ENCODE data around the gene ADCY3.
"Not testable (repeated sequence)": the region's sequence is repeated elsewhere in the genome, so short reads cannot be mapped to it uniquely, and the experiment has no call there.

ADCY3 gene

DNA sequence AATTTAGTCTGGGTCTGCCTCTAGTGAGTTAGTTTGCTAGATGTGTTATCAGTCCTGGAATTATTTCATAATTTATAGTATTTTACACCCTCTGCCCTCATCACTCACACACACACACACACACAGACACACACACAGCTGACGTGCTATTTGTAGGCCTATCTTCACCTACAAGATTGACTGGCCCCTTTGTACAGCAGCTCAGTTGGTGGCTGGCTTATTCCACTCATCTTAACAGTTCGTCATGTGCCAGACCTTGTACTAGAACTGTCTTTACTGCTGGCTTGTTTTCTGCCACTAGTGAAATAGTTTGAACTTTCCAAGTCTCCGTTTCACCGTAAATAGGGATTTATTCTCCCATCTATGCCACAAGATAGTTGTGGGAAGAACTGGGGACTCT is 105.5 kb downstream of the ADCY3 start:
- no peak for DNase-seq (ENCODE audit: extremely low read depth, low read depth)
- TF ChIP-seq, protein P1, sequence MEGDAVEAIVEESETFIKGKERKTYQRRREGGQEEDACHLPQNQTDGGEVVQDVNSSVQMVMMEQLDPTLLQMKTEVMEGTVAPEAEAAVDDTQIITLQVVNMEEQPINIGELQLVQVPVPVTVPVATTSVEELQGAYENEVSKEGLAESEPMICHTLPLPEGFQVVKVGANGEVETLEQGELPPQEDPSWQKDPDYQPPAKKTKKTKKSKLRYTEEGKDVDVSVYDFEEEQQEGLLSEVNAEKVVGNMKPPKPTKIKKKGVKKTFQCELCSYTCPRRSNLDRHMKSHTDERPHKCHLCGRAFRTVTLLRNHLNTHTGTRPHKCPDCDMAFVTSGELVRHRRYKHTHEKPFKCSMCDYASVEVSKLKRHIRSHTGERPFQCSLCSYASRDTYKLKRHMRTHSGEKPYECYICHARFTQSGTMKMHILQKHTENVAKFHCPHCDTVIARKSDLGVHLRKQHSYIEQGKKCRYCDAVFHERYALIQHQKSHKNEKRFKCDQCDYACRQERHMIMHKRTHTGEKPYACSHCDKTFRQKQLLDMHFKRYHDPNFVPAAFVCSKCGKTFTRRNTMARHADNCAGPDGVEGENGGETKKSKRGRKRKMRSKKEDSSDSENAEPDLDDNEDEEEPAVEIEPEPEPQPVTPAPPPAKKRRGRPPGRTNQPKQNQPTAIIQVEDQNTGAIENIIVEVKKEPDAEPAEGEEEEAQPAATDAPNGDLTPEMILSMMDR (IDR thresholded peaks at IDR 0.05; ENCODE audit: low read depth, low read length), result no peak

GRCh38 chr2:24813691-24814137 is 106.3 kb downstream of the ADCY3 start:
- no peak for DNase-seq (ENCODE audit: extremely low read depth, low read depth)
- TF ChIP-seq, protein P1 (IDR thresholded peaks at IDR 0.05; ENCODE audit: low read depth, low read length), result no peak

- TF ChIP-seq, protein P1 (IDR thresholded peaks at IDR 0.05; ENCODE audit: low read depth, low read length), result no peak
- DNase-seq (ENCODE audit: extremely low read depth, low read depth), result no peak
Observed at GRCh38 chr2:24809316-24810007, 110.6 kb downstream of the ADCY3 start.

GRCh38 chr2:24806661-24807036 is 113.4 kb downstream of the ADCY3 start:
- TF ChIP-seq, protein P1 (IDR thresholded peaks at IDR 0.05; ENCODE audit: low read depth, low read length), result no peak
- no peak for DNase-seq (ENCODE audit: extremely low read depth, low read depth)

DNA sequence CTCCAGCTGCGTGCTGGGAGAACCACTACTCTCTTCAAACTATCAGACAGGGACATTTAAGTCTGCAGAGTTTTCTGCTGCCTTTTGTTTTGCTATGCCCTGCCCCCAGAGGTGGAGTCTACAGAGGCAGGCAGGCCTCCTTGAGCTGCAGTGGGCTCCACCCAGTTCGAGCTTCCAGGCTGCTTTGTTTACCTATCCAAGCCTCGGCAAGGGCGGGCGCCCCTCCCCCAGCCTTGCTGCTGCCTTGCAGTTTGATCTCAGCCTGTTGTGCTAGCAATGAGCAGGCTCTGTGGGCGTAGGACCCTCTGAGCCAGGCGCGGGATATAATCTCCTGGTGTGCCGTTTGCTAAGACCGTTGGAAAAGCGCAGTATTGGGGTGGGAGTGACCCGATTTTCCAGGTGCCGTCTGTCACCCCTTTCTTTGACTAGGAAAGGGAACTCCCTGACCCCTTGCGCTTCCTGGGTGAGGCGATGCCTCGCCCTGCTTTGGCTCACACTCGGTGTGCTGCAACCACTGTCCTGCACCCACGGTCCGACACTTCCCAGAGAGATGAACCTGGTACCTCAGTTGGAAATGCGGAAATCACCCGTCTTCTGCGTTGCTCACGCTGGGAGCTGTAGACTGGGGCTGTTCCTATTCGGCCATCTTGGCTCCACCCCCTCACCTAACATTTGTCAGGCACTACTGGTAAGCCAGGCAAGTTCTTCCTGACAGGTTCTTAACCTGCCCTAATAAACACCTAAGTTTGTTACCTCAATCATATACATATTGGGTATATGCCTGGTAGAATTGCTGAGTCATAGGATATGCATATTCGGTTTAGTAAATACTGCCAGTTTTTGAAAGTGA is 114.0 kb downstream of the ADCY3 start:
- DNase-seq (ENCODE audit: extremely low read depth, low read depth), result not testable (repeated sequence)

GRCh38 chr2:24800487-24800886 is 119.5 kb downstream of the ADCY3 start:
- DNase-seq (ENCODE audit: extremely low read depth, low read depth), result not testable (repeated sequence)

- no peak for DNase-seq (ENCODE audit: extremely low read depth, low read depth)
- TF ChIP-seq, protein P1 (IDR thresholded peaks at IDR 0.05; ENCODE audit: low read depth, low read length), result no peak
Observed at GRCh38 chr2:24797644-24798043, 122.4 kb downstream of the ADCY3 start.

- TF ChIP-seq, protein P1 (IDR thresholded peaks at IDR 0.05; ENCODE audit: low read depth, low read length), result no peak
- no peak for DNase-seq (ENCODE audit: extremely low read depth, low read depth)
Observed at GRCh38 chr2:24793761-24794435, 126.1 kb downstream of the ADCY3 start.

All from AG09319 (cell line).